GM18498 (cell line): ENCODE results near the gene TIMM13.
"Not testable (repeated sequence)": the region's sequence is repeated elsewhere in the genome, so short reads cannot be mapped to it uniquely, and the experiment has no call there.

ENCODE experiments used
- ATAC-seq: cut with Tn5 transposase; IDR thresholded peaks from one replicate; pipeline ENCODE4 v1.9.1; 2021; ENCODE audit warnings: mild to moderate bottlenecking, moderate library complexity; ENCODE audit not compliant: unreplicated experiment

TIMM13 gene

GRCh38 chr19:2416321-2417097 lies 10.9 kb downstream of the TIMM13 start:
- ATAC-seq = no peak

GRCh38 chr19:2415973-2416319 lies 11.4 kb downstream of the TIMM13 start:
- no peak for ATAC-seq

- no peak for ATAC-seq
These were observed 12.0 kb downstream of the TIMM13 start for GRCh38 chr19:2415281-2415972.

DNA sequence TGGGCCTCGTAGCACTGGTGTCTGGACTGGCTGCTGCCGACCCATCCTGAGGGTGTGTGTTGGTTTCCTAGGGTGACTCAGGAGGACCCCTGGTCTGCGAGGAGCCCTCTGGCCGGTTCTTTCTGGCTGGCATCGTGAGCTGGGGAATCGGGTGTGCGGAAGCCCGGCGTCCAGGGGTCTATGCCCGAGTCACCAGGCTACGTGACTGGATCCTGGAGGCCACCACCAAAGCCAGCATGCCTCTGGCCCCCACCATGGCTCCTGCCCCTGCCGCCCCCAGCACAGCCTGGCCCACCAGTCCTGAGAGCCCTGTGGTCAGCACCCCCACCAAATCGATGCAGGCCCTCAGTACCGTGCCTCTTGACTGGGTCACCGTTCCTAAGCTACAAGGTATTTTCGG lies 13.8 kb downstream of the TIMM13 start:
- ATAC-seq = no peak

- no peak for ATAC-seq
These were observed 14.2 kb downstream of the TIMM13 start for GRCh38 chr19:2413159-2413558.

GRCh38 chr19:2412449-2412848 lies 14.9 kb downstream of the TIMM13 start:
- ATAC-seq = no peak

- no peak for ATAC-seq
These were observed 15.7 kb downstream of the TIMM13 start for GRCh38 chr19:2411709-2412108.

DNA sequence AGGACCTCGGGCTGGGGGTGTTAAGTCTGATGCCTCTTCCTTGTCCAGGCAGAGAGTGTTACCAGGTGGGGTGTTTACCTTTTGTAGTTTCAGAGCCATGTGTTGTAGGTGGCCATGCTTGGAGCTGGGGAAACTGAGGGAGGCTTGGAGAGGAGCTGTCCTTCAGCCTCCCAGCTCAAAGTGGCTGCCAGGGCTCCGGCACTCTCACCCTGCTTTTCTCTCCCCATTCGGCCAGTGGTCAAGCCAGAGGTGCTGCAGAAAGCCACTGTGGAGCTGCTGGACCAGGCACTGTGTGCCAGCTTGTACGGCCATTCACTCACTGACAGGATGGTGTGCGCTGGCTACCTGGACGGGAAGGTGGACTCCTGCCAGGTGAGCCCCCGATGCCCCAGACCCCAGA lies 17.4 kb downstream of the TIMM13 start:
- ATAC-seq = no peak

- ATAC-seq = no peak
These were observed 18.0 kb downstream of the TIMM13 start for GRCh38 chr19:2409352-2409912.

GRCh38 chr19:2408247-2408646 lies 19.1 kb downstream of the TIMM13 start:
- ATAC-seq = no peak

GRCh38 chr19:2399582-2399981 lies 27.8 kb downstream of the TIMM13 start:
- ATAC-seq = no peak

- no peak for ATAC-seq
These were observed 28.6 kb downstream of the TIMM13 start for GRCh38 chr19:2398735-2399305.

DNA sequence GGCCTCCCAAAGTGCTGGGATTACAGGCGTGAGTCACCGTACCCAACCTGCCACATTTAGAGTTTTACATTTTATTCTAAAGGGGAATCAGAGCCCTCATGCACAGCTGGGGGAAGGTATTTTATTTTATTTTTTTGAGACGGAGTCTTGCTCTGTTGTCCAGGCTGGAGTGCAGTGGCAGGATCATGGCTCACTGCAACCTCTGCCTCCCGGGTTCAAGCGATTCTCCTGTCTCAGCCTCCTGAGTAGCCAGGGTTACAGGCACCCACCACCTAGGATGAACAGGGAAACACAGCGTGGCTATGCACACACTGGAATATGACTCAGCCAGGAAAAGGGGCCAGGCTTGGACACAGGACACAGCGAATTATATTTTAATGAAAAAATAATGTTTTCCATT lies 30.2 kb downstream of the TIMM13 start:
- not testable (repeated sequence) for ATAC-seq

DNA sequence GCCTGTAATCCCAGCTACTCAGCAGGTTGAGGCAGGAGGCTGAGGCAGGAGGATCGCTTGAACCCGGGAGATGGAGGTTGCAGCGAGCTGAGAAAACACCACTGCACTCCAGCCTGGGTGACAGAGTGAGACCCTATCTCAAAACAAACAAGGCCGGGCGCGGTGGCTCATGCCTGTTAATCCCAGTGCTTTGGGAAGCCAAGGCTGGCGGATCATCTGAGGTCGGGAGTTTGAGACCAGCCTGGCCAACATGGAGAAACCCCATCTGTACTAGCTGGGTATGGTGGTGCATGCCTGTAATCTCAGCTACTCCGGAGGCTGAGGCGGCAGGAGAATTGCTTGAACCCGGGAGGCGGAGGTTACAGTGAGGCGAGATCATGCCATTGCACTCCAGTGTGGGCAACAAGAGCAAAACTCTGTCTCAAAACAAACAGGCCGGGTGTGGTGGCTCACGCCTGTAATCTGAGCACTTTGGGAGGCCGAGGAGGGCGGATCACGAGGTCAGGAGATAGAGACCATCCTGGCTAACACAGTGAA lies 32.0 kb downstream of the TIMM13 start:
- not testable (repeated sequence) for ATAC-seq

DNA sequence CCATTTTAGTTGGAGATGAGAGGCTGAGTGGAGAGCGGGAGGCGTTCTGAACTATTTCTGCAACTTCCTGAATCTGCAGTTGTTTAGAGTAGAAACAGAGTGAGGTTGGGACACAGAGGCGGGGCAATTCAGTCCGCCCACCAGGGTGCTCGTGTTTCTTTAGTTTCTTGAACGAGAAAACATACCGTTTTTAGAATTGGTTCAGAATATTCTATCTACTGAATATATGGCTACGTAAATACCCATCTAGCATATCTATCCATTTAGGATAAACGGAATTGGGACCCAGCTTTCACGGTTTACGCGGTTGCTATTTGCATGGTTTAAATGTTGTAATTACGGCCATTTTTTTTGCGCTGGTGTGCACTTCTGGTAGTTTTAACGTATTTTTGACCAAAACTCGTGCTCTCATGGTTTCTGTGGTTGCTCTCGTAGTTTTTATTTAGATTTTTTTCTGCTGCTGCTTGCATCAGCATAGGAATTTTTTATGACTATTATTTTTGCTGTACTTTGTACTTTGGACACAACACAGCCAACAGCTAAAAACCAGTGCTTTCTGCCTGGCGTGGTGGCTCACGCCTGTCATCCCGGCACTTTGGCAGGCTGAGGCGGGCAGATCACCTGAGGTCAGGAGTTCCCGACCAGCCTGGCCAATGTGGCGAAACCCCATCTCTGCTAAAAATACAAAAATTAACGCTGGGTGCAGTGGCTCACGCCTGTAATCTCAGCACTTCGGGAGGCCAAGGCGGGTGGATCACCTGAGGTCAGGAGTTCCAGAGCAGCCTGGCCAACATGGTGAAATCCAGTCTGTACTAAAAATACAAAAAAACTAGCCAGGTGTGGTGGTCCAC lies 32.7 kb downstream of the TIMM13 start:
- ATAC-seq = no peak

GRCh38 chr19:2394054-2394441 lies 33.3 kb downstream of the TIMM13 start:
- no peak for ATAC-seq

DNA sequence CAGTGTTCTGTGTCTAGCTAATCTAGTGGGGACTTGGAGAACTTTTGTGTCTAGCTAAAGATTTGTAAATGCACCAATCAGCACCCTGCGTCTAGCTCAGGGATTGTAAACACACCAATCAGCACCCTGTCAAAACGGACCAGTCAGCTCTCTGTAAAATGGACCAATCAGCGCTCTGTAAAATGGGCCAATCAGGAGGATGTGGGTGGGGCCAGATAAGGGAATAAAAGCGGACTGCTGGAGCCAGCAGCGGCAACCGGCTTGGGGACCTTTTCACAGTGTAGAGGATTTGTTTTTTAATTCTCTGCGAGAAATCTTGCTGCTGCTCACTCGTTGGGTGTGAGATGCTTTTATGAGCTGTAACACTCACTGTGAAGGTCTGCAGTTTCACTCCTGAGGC lies 34.5 kb downstream of the TIMM13 start:
- ATAC-seq = not testable (repeated sequence)

GRCh38 chr19:2392366-2392765 lies 35.0 kb downstream of the TIMM13 start:
- ATAC-seq = no peak

DNA sequence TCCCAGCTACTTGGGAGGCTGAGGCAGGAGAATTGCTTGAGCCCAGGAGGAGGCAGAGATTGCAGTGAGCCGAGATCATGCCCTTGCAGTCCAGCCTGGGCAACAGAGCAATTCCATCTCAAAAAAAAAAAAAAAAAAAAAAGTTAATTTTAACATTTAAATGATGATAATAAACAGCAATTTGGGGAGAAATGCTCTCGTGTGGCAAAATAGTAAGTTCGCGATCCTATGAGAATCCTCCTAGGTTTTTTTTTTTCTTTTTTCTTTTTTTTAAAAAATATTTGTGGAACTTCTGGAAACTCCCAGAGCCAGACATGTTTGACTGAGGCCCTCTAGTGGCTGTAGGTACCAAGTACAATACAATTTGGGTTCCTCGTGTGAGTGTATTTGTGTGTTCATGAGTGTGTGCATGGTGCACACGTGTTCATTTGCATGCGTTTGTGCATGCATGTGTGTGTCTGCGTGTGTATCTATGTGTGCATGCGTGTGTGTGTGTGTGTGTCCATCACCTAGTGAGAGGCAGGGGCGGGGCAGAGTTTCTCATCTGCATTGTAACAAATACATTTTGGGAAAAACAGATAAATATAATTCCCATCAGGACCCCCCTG lies 36.2 kb downstream of the TIMM13 start:
- no peak for ATAC-seq

- ATAC-seq = no peak
These were observed 37.8 kb downstream of the TIMM13 start for GRCh38 chr19:2389594-2389993.
